WTC11 (cell line): ENCODE data around the gene STN1.

Experiments used
- ARID4B ChIP-seq: sonication (generic); formaldehyde crosslinking; IDR thresholded peaks from 2 replicates; pipeline ENCODE4 v1.8.0; 2023; ENCODE audit warnings: missing genetic modification reagents, mild to moderate bottlenecking, borderline replicate concordance
- ATF2 ChIP-seq: sonication (generic); formaldehyde crosslinking; IDR thresholded peaks from 2 replicates; pipeline ENCODE4 v1.8.1; 2022; ENCODE audit warnings: low read depth, missing genetic modification reagents, borderline replicate concordance
- CBFB ChIP-seq: sonication (generic); formaldehyde crosslinking; IDR thresholded peaks from 2 replicates; pipeline ENCODE4 v1.8.1; 2022; ENCODE audit warnings: mild to moderate bottlenecking, low read depth, missing genetic modification reagents
- CREB1 ChIP-seq: sonication (generic); formaldehyde crosslinking; IDR thresholded peaks from 2 replicates; pipeline ENCODE4 v1.8.0; 2023; ENCODE audit warnings: mild to moderate bottlenecking, missing genetic modification reagents
- CTCF ChIP-seq: fragments of 200-600 bp; IDR thresholded peaks from 2 replicates; pipeline ENCODE4 v1.8.0; 2022; ENCODE audit warnings: antibody characterized with exemption
- ESRRA ChIP-seq: sonication (generic); formaldehyde crosslinking; IDR thresholded peaks from 2 replicates; pipeline ENCODE4 v1.8.1; 2022; ENCODE audit warnings: mild to moderate bottlenecking, missing genetic modification reagents, borderline replicate concordance
- MAX ChIP-seq: sonication (generic); formaldehyde crosslinking; IDR thresholded peaks from 2 replicates; pipeline ENCODE4 v1.8.0; 2022; ENCODE audit warnings: mild to moderate bottlenecking, missing genetic modification reagents
- MXD4 ChIP-seq: fragments of 250-450 bp; sonication (Bioruptor Pico); IDR thresholded peaks from 2 replicates; pipeline ENCODE4 v1.8.0; 2021; ENCODE audit warnings: mild to moderate bottlenecking, moderate library complexity, borderline replicate concordance
- TEAD4 ChIP-seq: sonication (generic); formaldehyde crosslinking; IDR thresholded peaks from 2 replicates; pipeline ENCODE4 v1.8.0; 2022; ENCODE audit warnings: mild to moderate bottlenecking, missing genetic modification reagents
- ZSCAN18 ChIP-seq: fragments of 250-450 bp; sonication (Bioruptor Pico); IDR thresholded peaks from 2 replicates; pipeline ENCODE4 v2.1.2; 2022; ENCODE audit warnings: mild to moderate bottlenecking, moderate library complexity

- TF ChIP-seq MXD4 (CRISPR knock-in tag) (no peak), CTCF (no peak), ARID4B (CRISPR knock-in tag) (no peak), MAX (no peak), ATF2 (no peak), ESRRA (CRISPR knock-in tag) (no peak), CBFB (no peak), ZSCAN18 (CRISPR knock-in tag) (no peak), TEAD4 (CRISPR knock-in tag) (no peak), CREB1 (CRISPR knock-in tag) (no peak)
Observed at GRCh38 chr10:103855424-103855823, 62.6 kb downstream of the STN1 start, which contains the start of gene SH3PXD2A.
